Liver (tissue), 3 donors: ENCODE results near the gene PTPN2.
"Not testable (repeated sequence)": the region's sequence is repeated elsewhere in the genome, so short reads cannot be mapped to it uniquely, and the experiment has no call there.

ENCODE experiments used
- CTCF ChIP-seq: fragments of 150-350 bp; IDR thresholded peaks from 2 replicates; pipeline ENCODE4 v1.5.1; 2017; ENCODE audit warnings: improper control_type of control experiment, low read depth, low read length; ENCODE audit not compliant: missing input control
- EGR1 ChIP-seq, 2 donors: IDR thresholded peaks; 2 replicates each; pipeline ENCODE4 v1.6.1; 2016 to 2018; ENCODE audit warnings: antibody characterized with exemption in 2 of 2, low read depth in 2 of 2
- GABPA ChIP-seq, 2 donors: IDR thresholded peaks in 1 of 2; conservative IDR thresholded peaks in 1 of 2; 2 replicates each; pipeline ENCODE4 v1.6.1; 2016; ENCODE audit warnings: antibody characterized with exemption in 2 of 2, mild to moderate bottlenecking in 1 of 2, moderate library complexity in 1 of 2
- HNF4A ChIP-seq, 2 donors: conservative IDR thresholded peaks; 2 replicates each; pipeline ENCODE4 v1.6.1; 2016; ENCODE audit warnings: antibody characterized with exemption in 2 of 2, mild to moderate bottlenecking in 2 of 2
- JUND ChIP-seq, 2 donors: IDR thresholded peaks; 2 replicates each; pipeline ENCODE4 v1.6.1; 2016; ENCODE audit warnings: antibody characterized with exemption in 2 of 2
- MAX ChIP-seq: IDR thresholded peaks from 2 replicates; pipeline ENCODE4 v1.6.1; 2016; ENCODE audit warnings: antibody characterized with exemption
- RAD21 ChIP-seq, 2 donors: IDR thresholded peaks; 2 replicates each; pipeline ENCODE4 v1.6.1; 2016; ENCODE audit warnings: antibody characterized with exemption in 2 of 2, mild to moderate bottlenecking in 2 of 2
- REST ChIP-seq: IDR thresholded peaks from 2 replicates; pipeline ENCODE4 v1.6.1; 2016; ENCODE audit warnings: antibody characterized with exemption, mild to moderate bottlenecking
- SP1 ChIP-seq: IDR thresholded peaks from 2 replicates; pipeline ENCODE4 v1.6.1; 2018; ENCODE audit warnings: antibody characterized with exemption, mild to moderate bottlenecking
- TAF1 ChIP-seq: conservative IDR thresholded peaks from 2 replicates; pipeline ENCODE4 v1.6.1; 2016; ENCODE audit warnings: antibody characterized with exemption, mild to moderate bottlenecking
- TF ChIP-seq, protein P1 (sequence below): IDR thresholded peaks from 2 replicates; pipeline ENCODE4 v1.6.1; 2016; ENCODE audit warnings: antibody characterized with exemption
- TF ChIP-seq, protein P2 (sequence below): IDR thresholded peaks from 2 replicates; pipeline ENCODE4 v1.6.1; 2016; ENCODE audit warnings: antibody characterized with exemption
- donor health status: healthy.
- donor health status: healthy.

DNA sequence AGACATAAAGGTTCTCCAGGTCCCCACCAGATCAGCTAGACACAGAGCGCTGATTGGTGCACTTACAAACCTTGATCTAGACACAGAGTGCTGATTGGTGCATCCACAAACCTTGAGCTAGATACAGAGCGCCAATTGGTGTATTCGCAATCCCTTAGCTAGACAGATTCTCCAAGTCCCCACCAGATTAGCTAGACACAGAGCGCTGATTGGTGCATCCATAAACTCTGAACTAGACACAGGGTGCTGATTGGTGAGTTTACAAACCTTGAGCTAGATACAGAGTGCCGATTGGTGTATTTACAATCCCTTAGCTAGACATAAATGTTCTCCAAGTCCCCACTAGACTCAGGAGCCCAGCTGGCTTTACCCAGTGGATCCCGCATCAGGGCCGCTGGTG, 107.6 kb downstream of the PTPN2 start:
- TF ChIP-seq GABPA (IDR thresholded peaks at IDR 0.05 in 1 of 2, conservative IDR thresholded peaks at IDR 0.05 in 1 of 2); CTCF; MAX; HNF4A (conservative IDR thresholded peaks at IDR 0.05); REST; TAF1; SP1; RAD21 (IDR thresholded peaks at IDR 0.05); EGR1 (IDR thresholded peaks at IDR 0.05; ENCODE audit: low read depth in 2 of 2); JUND (IDR thresholded peaks at IDR 0.05): not testable (repeated sequence)
- TF ChIP-seq, protein P1, sequence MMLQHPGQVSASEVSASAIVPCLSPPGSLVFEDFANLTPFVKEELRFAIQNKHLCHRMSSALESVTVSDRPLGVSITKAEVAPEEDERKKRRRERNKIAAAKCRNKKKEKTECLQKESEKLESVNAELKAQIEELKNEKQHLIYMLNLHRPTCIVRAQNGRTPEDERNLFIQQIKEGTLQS: not testable (repeated sequence)
- TF ChIP-seq, protein P2, sequence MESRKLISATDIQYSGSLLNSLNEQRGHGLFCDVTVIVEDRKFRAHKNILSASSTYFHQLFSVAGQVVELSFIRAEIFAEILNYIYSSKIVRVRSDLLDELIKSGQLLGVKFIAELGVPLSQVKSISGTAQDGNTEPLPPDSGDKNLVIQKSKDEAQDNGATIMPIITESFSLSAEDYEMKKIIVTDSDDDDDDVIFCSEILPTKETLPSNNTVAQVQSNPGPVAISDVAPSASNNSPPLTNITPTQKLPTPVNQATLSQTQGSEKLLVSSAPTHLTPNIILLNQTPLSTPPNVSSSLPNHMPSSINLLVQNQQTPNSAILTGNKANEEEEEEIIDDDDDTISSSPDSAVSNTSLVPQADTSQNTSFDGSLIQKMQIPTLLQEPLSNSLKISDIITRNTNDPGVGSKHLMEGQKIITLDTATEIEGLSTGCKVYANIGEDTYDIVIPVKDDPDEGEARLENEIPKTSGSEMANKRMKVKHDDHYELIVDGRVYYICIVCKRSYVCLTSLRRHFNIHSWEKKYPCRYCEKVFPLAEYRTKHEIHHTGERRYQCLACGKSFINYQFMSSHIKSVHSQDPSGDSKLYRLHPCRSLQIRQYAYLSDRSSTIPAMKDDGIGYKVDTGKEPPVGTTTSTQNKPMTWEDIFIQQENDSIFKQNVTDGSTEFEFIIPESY: not testable (repeated sequence)
